Measurements from ENCODE around the gene ALG12. TPM values are rescaled to one million over a fixed set of nuclear protein-coding genes. Genes with fewer than 3 reads are reported as not detected.

ALG12 gene
- total and polyA plus RNA-seq, 2 of the 13 experiments (the other 11 are each of a cell fraction or from before 2014, with no cell fraction given): 7.8 to 15.8 TPM

DNA sequence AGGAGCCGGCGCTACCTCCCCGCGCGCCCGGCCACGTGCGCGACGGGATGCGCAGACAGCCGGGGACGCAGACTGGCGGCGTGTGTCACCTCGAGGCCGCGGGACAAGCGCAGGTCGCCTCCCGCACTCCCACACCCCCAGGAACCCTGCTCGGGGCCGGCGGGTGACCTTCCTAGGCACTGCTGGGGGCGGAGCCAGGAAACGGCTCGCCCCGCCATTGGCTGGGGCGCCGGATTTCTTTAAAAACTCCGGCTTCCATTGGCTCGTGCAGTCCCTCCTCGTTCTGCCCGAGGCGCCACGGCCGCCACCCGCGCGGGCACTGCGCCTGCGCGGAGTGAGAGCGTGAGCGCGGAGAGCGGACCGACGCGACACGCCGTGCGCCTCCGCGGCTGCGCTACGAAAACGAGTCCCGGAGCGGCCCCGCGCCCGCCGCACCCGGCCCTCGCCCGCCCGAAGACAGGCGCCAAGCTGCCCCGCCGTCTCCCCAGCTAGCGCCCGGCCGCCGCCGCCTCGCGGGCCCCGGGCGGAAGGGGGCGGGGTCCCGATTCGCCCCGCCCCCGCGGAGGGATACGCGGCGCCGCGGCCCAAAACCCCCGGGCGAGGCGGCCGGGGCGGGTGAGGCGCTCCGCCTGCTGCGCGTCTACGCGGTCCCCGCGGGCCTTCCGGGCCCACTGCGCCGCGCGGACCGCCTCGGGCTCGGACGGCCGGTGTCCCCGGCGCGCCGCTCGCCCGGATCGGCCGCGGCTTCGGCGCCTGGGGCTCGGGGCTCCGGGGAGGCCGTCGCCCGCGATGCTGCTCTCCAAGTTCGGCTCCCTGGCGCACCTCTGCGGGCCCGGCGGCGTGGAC is 42.1 kb upstream of the ALG12 start, which contains the start of gene PIM3 (continued):
- TF ChIP-seq, protein P1, sequence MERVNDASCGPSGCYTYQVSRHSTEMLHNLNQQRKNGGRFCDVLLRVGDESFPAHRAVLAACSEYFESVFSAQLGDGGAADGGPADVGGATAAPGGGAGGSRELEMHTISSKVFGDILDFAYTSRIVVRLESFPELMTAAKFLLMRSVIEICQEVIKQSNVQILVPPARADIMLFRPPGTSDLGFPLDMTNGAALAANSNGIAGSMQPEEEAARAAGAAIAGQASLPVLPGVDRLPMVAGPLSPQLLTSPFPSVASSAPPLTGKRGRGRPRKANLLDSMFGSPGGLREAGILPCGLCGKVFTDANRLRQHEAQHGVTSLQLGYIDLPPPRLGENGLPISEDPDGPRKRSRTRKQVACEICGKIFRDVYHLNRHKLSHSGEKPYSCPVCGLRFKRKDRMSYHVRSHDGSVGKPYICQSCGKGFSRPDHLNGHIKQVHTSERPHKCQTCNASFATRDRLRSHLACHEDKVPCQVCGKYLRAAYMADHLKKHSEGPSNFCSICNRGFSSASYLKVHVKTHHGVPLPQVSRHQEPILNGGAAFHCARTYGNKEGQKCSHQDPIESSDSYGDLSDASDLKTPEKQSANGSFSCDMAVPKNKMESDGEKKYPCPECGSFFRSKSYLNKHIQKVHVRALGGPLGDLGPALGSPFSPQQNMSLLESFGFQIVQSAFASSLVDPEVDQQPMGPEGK (CRISPR knock-in tag; IDR thresholded peaks at IDR 0.05): peak; percentile 88
- TF ChIP-seq ZSCAN9 (CRISPR knock-in tag; IDR thresholded peaks at IDR 0.05; ENCODE audit: borderline replicate concordance) (peak; percentile 46; the same call in 1 of the 2 replicates), DNMT1 (CRISPR knock-in tag; IDR thresholded peaks at IDR 0.05) (0 out of 2 replicates have a peak, but pooled peaks have one; percentile 60), GABPA (IDR thresholded peaks at IDR 0.05; ENCODE audit: low read depth, low read length) (no peak), GABPA (CRISPR knock-in tag; IDR thresholded peaks at IDR 0.05; ENCODE audit: low read depth) (peak; percentile 61; the same call in 1 of the 2 replicates), PTBP1 (IDR thresholded peaks at IDR 0.05; ENCODE audit: low read depth, low read length, poor library complexity, severe bottlenecking) (no peak), ZNF670 (CRISPR knock-in tag; IDR thresholded peaks at IDR 0.05; ENCODE audit: borderline replicate concordance) (no peak; the same call in 1 of the 2 replicates), HNF4G (IDR thresholded peaks at IDR 0.05; ENCODE audit: borderline replicate concordance, low read depth, low read length) (peak; percentile 35; the same call in 1 of the 2 replicates), HNF4G (CRISPR knock-in tag; IDR thresholded peaks at IDR 0.05; ENCODE audit: borderline replicate concordance, low read depth) (no peak; the same call in 1 of the 2 replicates), ZBTB38 (CRISPR knock-in tag; IDR thresholded peaks at IDR 0.05) (peak; percentile 81; the same call in 1 of the 2 replicates), ZSCAN29 (CRISPR knock-in tag; conservative IDR thresholded peaks at IDR 0.05) (peak; percentile 99), AKAP8 (CRISPR knock-in tag; IDR thresholded peaks at IDR 0.05) (peak; percentile 76; the same call in 1 of the 2 replicates), TAF1 (CRISPR knock-in tag; IDR thresholded peaks at IDR 0.05) (peak; percentile 73), NFYC (CRISPR knock-in tag; IDR thresholded peaks at IDR 0.05) (peak; percentile 84), SP2 (CRISPR knock-in tag; IDR thresholded peaks at IDR 0.05) (peak; percentile 77), MIER3 (CRISPR knock-in tag; IDR thresholded peaks at IDR 0.05; ENCODE audit: borderline replicate concordance) (peak; percentile 85; the same call in 1 of the 2 replicates), ESRRA (CRISPR knock-in tag; IDR thresholded peaks at IDR 0.05; ENCODE audit: low read depth) (peak; percentile 73; the same call in 1 of the 2 replicates)
- TF ChIP-seq, protein P2, sequence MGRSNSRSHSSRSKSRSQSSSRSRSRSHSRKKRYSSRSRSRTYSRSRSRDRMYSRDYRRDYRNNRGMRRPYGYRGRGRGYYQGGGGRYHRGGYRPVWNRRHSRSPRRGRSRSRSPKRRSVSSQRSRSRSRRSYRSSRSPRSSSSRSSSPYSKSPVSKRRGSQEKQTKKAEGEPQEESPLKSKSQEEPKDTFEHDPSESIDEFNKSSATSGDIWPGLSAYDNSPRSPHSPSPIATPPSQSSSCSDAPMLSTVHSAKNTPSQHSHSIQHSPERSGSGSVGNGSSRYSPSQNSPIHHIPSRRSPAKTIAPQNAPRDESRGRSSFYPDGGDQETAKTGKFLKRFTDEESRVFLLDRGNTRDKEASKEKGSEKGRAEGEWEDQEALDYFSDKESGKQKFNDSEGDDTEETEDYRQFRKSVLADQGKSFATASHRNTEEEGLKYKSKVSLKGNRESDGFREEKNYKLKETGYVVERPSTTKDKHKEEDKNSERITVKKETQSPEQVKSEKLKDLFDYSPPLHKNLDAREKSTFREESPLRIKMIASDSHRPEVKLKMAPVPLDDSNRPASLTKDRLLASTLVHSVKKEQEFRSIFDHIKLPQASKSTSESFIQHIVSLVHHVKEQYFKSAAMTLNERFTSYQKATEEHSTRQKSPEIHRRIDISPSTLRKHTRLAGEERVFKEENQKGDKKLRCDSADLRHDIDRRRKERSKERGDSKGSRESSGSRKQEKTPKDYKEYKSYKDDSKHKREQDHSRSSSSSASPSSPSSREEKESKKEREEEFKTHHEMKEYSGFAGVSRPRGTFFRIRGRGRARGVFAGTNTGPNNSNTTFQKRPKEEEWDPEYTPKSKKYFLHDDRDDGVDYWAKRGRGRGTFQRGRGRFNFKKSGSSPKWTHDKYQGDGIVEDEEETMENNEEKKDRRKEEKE (IDR thresholded peaks at IDR 0.05): no peak
- TF ChIP-seq, protein P3, sequence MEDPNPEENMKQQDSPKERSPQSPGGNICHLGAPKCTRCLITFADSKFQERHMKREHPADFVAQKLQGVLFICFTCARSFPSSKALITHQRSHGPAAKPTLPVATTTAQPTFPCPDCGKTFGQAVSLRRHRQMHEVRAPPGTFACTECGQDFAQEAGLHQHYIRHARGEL (CRISPR knock-in tag; IDR thresholded peaks at IDR 0.05): no peak
- TF ChIP-seq, protein P4, sequence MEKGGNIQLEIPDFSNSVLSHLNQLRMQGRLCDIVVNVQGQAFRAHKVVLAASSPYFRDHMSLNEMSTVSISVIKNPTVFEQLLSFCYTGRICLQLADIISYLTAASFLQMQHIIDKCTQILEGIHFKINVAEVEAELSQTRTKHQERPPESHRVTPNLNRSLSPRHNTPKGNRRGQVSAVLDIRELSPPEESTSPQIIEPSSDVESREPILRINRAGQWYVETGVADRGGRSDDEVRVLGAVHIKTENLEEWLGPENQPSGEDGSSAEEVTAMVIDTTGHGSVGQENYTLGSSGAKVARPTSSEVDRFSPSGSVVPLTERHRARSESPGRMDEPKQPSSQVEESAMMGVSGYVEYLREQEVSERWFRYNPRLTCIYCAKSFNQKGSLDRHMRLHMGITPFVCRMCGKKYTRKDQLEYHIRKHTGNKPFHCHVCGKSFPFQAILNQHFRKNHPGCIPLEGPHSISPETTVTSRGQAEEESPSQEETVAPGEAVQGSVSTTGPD (CRISPR knock-in tag; IDR thresholded peaks at IDR 0.05): no peak
